HuH-7.5 (cell line): Measurements from ENCODE around the gene TBC1D8.
"Not testable (repeated sequence)": the region's sequence is repeated elsewhere in the genome, so short reads cannot be mapped to it uniquely, and the experiment has no call there.

Experiments used
- DNase-seq: peaks from one replicate; pipeline ENCODE4 v3.0.0; 2011; ENCODE audit warnings: low spot score

Gene TBC1D8

DNA sequence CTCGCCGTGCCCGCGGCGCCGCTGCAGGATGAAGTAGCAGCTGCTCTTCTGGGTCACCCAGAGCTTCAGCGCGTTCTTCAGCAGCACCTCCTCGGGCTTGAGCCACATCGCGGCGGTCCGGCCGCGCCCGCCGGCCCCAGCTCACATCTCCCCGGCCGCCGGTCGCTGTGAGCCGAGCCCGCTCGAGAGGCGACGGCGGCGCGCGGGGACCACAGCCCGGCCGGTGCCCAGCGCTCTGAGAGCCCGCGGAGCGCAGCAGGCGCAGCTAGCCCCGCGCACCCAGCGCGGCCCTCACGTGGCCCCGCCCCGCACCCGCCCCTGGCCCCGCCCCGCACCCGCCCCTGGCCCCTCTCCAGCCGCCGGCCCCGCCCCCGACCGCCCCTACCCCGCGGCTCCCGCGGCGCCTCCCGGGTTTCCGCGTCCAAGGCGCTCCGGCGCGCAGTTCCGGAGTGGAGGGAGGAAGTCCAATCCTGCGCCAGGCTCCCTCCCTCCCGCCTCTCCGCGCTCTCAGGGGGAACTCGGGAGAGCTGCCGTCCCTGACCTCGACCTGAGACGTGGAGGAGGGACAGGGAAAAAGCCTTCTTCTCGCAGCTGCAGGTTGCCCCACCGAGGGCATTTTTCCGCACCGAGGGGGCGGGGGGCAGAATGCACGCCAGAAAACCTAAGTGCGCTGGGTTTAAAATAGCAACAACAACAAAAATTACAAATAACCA, at the start of gene TBC1D8:
TSS of gene TBC1D8 (minus strand) at position 237 of the 713 bp plus-strand sequence. CDS start at position 108, 129 bp downstream.
- DNase-seq: peak; percentile 84

DNA sequence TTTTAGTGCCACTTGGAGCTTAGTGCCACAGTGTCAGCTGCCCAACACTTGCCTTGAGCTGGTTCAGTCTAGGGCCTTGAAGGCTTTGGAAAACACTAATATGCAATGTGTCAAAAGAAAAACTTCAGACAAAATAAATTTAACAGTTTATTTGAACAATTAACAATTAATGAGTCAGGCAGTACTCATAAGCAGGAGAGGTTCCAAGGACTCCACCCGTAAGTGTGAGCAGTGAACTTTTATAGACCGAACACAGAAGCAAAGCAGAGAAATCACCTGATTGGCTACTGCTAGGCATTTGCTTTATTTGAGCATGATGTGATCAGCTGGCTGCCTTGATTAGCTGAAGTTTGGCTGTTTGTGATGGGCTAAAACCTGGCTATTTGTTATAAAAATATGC, 49.5 kb upstream of the TBC1D8 start:
- DNase-seq: no peak

DNA sequence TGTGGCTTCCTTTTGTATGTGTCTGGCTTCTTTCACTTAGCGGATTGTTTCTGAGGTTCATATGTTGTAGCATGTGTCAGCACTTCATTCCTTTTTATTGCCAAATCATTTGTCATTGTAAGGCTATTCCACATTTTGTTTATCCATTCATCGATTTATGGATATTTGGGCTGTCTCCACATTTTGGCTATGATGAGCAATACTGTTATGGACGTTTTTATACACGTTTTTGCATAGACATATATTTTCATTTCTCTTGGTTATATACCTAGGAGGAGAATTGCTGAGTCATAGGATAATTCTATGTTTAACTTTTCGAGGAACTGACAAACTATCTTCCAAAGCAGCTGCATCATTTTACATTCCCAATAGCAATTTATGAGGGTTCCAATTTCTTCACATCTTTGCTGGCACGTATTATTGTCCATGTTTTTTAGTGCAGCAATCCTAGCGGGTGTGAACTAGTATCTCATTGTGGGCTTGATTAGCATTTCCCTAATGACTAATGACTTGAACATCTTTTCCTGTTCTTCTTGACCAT, 48.1 kb upstream of the TBC1D8 start:
- no peak for DNase-seq

DNA sequence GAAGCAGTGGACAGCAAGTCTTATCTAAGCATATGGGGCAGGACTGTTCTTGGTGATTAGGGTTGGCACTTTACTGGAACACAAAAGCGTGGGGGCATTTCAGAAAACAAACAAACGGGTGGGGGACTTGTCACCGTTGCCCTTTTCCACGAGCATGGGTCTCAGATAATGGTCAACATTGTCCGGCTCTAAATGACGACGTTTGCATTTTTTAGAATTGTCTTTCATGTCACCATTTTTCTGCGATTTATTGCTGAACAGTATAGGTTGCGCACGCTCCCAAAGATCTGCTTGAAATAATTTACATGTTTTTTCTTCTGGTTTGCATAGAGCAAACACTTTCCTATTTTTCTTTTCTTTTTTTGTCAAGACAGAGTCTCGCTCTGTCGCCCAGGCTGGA, 46.6 kb upstream of the TBC1D8 start:
- no peak for DNase-seq

DNA sequence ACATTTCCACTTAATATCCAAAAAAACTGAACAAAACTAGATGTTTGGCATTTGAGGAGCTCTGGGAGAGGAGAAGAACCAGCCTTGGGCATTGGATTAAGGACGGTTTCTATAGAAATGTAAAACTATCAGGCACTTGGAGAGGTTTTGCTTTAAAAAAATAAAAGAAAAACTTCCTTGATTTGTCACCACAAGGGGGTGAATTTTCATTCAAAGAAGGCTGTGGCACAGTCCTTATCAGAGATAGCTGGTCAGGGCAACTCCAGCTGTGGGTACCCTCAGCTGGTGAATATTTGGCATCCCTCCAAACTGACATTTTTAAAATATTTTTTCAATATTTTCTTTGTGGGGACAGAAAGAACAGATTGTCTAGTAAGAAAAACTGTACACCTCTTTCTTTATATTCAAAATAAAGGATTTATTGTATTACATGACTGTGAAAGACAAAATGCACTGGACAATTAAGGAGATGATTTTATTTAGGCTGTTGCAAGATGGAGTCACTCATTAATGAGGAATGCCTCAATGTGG, 46.1 kb upstream of the TBC1D8 start:
- no peak for DNase-seq

DNA sequence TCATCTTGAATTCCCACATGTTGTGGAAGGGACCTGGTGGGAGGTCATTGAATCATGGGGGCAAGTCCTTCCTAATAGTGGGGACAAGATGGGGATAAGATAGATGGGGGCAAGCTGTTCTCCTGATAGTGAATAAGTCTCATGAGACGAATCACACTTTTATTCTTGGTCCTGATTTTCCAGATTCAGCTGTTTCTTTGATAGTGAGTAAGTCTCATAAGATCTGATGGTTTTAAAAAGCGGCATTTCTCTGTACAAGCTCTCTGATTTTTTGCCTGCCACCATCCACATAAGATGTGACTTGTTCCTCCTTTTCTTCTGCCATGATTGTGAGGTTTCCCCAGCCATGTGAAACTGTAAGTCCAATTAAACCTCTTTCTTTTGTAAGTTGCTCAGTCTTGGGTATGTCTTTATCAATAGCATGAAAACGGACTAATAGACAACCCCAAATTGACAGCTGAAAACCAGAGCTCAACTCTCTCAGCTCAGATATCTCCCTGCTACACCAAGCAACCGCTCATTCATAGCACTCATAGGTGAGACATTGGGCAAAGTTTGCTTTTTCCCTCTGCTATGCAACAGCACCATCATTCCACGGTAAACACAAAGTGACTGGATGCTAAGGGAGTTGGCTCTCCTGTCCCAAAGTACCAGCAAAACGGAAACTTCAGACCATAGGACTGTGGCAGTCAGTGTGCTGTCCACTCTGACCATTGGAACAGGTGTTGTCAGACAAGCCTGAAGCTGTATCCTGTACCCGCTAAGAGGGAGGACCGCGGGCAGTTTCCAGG, 44.9 kb upstream of the TBC1D8 start:
- no peak for DNase-seq

DNA sequence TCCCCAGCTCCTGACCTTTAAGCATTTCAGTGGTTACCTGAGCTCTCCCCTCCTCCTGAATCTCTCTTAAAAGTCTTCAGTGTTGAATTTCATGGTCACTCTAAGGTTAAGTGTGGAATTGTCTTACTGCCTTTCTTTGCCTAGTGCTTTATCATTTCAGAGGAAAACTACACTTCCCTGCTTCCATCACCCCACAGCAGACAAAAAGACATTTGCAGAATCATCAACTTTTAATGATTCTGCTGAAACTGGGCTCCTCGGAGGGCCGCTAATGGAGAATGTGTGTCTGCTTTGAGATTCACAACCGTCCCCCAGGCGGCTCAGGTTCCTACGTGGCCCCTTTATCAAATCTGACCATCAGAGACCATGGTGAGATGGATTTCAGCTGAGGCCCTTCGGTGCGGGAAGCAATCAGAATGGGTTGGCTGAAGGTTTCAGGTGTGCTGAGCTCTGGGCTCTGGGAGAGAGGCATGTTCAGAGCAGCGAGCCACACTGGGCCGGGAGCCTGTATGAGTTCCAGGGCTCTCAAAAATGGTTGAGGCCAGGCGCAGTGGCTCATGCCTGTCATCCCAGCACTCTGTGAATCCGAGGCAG, 41.9 kb upstream of the TBC1D8 start:
- no peak for DNase-seq

DNA sequence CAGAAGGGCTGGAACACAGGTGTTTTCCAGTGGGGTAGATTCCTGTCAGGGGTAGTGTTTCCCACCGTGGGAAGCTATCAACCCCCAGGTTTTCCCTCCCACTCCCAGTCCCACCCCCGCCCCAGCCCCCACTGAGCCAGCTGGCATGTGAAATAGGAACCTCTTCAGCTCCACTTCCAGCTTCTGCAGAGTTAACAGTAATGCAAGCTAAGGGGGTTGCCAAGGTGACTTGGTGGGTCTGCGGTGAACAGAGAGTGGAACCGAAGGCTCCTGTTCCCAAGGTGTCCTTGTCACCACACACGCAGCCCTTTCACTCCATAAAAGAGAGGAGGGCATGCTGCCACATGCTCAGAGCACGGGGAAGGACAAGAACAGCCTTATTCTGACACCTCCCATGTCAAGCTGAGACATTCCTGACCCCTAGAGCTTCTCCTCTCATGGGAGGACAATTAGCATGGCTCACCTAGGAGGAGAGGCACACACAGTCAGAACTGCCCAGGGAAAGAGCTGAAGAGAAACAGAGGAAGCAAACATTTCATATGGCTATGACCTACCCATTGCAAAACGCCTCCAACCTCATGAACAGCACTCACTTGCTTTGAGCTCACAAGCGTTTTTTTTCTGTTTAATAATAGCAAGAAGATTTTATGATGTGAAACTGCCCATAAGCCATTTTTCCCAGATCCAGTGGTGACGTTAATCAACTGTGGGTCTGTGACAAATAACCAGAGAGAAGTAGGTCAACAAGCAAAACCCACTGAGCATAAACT, 39.8 kb upstream of the TBC1D8 start:
- no peak for DNase-seq

DNA sequence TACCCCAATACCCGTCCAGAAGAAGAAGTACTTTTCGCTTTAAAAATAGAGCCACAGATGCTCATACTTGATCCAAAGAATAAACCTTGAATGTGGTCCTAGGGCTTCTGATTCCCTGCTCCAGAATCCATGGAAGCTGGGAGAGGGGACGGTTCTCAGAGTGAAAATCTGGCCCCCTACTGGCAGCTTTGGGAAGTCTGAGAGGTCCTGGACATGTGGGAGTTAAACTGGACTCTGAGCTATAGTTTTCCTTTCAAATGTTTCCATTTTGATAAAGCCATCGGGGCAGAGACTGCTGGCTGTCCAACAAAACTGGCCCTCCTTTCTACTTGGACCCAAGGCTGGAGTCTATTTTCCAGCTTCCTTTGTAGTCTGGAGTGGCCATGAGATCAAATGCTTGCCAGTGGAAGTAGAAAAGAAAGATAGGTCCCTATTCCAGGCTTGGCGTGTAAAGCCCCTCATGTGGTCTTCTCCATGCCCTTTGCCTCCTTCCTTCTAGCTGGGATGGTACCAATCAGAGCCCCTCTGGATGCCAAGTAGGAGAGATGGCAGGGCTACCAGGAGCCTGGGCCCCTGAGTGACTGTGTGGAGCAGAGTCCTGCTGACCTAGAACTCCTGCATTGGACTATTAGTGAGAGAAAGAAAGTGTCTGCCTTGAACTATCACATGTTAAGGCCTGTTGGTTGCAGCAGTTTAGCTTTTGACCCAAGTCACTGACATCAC, 37.7 kb upstream of the TBC1D8 start:
- DNase-seq: peak; percentile 37

DNA sequence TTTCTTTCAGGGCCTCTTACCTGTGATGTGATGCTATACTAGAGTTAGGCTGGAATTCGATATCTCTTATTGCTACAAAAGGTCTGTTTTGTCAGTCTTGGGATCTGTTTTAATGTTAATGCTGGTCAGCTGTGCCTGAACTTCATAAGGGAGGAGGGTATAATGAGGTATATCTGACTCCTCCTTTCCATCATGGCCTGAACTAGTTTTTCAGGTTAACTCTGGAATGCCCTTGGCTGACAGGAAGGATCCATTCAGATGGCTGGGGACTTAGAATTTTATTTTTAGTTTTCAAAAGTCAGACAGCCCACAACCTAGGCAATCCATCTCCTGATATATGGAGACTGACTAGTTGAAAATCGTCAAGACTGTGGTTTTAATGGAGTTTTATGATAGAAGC, 35.9 kb upstream of the TBC1D8 start:
- DNase-seq: no peak

DNA sequence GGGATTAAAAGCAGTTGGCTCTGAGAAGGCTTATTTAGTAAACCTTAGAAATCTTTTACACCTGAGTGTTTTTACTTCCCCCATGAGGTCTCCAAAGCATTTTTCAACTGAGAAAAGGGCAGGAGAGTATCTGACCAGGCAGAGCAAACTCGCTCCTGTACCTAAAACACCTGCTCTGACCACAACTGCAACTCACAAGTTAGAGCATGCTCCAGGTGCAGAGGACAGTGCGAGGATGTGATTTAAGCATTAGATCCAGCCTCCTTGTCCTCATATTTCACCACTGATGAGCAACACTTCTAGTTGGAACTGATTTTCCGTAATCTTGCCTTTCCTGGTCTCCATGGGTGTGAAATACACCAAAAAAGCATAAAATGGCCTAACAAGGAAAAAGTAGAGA, 34.5 kb upstream of the TBC1D8 start:
- DNase-seq: no peak

DNA sequence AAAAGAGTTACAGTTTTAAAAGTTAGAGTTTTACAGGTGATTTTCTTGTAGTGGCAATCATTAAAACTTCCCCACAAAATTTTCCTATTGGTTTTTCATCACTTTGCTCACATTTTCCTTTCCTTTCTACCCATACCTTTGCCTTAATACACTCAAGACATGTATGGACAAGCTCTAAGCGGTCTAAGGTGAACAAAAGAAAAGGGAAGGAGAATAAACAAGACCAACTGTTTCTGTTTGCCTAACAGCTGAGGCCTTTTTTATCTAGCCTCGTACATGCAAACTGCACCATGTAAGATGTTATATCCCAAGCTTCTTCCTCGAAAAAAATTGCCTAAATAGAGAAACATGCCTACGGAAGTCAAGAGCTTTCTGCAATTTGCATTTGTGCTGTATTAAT, 33.9 kb upstream of the TBC1D8 start:
- DNase-seq: no peak

DNA sequence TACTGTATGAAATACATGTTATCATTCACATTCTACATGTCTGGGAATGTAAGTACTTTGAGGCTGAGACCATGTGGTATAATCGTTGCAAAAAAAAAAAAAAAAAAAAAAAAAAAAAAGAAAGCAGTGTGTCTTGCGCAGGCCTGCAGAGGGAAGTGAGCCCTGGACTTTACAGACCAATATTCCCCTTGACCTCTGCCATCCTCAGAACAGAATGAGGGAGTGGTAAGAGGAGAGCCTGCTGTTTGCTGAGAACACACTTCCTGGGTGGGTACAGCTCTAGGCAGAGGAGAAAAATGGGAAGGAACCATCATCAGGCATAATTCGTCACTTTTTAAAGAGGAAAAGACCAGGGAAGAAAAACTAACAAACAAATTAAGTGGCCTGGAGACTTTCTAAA, 28.8 kb upstream of the TBC1D8 start:
- DNase-seq: no peak

DNA sequence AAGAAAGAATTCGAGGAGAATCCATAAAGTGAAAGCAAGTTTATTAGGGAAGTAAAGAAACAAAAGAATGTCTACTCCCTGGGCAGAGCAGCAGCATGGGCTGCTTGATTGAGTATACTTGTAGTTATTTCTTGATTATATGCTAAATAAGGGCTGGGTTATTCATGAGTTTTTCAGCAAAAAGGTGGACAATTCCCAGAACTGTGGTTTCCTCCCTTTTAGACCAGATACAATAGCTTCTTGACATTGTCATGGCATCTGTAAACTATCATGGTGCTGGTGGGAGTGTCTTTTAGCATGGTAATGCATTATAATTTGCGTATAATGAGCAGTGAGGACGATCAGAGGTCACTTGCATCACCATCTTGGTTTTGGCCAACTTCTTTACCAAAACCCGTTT, 25.6 kb upstream of the TBC1D8 start:
- no peak for DNase-seq

DNA sequence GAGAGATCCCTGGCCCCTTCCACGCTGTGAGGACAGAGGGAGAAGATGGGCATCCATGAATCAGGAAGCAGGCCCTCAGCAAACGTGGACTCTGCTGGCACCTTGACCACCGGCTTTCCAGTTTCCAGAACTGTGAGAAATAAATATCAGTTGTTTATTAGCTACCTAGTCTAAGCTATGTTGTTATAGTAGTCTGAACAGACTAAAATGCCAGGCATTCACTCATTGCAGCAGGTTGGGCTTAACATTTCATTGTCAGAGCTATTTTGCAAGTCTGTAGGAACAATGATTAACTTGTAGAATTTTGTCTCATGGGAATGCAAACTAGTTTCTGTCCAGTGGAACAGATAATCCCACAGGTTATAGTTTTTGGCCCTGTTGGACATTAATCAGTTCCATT, 24.8 kb upstream of the TBC1D8 start:
- peak; percentile 25 for DNase-seq

DNA sequence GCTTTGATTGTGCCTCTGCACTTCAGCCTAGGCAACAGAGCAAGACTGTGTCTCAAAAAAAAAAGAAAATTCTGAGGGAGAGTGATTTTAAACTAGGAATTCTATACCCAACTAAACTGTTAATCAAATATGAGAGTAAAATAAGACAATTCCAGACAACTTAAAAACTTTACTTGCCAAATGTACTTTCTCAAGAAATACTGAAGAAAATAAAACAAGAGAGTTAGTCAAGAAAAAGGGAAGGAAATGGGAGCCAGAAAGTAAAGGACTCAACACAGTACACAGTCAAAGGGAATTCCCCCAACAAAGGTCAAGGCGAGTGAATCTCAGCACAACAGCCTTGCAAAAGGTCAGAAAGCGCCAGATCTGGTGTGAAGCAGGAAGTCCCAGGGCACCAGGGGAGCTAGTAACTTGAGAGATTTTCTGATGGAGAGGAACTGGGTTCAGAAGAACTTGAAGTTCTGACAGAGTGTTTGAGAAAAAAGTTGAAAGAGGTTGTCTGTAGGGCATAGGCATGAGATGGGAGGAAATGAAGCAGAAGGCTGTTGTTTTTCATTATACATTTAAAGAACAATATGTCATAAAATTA, 22.6 kb upstream of the TBC1D8 start:
- no peak for DNase-seq

DNA sequence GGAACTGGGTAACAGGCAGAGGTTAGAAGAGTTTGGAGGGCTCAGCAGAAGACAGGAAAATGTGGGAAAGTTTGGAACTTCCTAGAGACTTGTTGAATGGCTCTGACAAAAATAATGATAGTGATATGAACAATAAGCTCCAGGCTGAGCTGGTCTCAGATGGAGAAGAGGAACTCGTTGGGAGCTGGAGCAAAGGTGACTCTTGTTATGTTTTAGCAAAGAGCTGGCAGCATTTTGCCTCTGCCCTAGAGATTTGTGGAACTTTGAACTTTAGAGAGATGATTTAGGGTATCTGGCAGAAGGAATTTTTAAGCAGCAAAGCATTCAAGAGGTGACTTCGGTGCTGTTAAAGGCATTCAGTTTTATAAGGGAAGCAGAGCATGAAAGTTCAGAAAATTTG, 18.6 kb upstream of the TBC1D8 start:
- not testable (repeated sequence) for DNase-seq

DNA sequence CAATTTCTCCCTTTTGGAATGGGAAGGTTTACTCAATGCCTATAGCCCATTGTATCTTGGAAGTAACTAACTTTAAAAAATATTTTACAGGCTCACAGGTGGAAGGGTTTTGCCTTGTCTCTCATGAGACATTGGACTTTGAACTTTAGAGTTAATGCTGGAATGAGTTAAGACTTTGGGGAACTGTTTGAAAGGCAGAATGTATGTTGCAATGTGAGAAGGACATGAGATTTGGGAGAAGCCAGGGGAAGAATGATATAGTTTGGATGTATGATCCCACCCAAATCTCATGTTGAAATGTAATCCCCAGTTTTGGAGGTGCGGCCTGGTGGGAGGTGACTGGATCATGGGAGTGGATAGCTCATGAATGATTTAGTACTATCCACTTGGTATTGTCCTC, 17.5 kb upstream of the TBC1D8 start:
- DNase-seq: no peak

DNA sequence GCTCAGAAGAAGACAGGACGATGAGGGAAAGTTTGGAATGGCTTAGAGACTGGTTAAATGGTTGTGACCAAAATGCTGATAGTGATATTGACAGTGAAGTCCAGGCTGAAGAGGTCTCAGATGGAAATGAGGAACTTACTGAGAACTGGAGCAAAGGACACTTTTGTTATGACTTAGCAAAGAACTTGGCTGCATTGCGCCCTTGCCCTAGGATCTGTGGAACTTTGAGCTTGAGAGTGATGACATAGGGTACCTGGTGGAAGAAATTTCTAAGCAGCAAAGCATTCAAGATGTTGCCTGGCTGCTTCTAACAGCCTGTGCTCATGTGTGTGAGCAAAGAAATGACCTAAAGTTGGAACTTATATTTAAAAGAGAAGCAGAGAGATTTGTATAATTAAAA, 16.4 kb upstream of the TBC1D8 start:
- not testable (repeated sequence) for DNase-seq

DNA sequence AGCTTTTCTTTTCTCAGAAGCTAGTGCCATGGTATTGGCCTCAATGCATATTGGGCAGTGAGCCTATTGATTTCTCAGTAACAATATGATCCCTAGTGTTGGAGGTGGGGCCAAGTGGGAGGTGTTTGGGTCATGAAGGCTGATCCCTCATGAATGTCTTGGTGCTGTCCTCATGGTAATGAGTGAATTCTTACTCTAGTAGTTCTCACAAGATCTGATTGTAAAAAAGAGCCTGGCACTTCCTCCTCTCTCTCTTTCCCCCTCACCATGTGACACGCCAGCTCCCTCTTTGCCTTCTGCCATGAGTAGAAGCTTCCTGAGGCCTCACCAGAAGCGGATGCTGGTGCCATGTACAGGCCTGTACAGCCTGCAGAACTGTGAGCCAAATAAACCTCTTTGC, 12.8 kb upstream of the TBC1D8 start:
- DNase-seq: no peak
